K562 (cell line): ENCODE results near the gene GRIPAP1. TPM values are rescaled to one million over a fixed set of nuclear protein-coding genes. Genes with fewer than 3 reads are reported as not detected.

Source experiments
- ATAC-seq: fragments of 200-7000 bp; cut with Tn5 transposase; 3 replicates; pipeline ENCODE4 v1.9.1; 2020; ENCODE audit warnings: moderate library complexity
- BruUV-seq: library from RNA; stranded (reverse); fragments of 400-500 nt; replicated peaks from 2 replicates; lab custom pipeline; 2021; lab: Mats Ljungman, UMichigan
- CTCF ChIA-PET: fragments of 300-600 bp; formaldehyde crosslinking; extraction: SDS; loops from one replicate; lab custom pipeline; 2021; ENCODE audit warnings: low intra/inter-chr PET ratio; lab: Yijun Ruan, JAX
- POLR2A ChIA-PET: fragments of 300-600, 350-650 bp; sonication (Branson Sonifier 250); formaldehyde crosslinking; extraction: SDS; loops from one replicate; lab custom pipeline; 2021; ENCODE audit warnings: antibody characterized with exemption, inconsistent platforms; lab: Yijun Ruan, JAX
- DNase-seq, 4 experiments: peaks; one replicate each; pipeline versions ENCODE4 v3.0.0 to v3.0.0-alpha.2; 2011 to 2018; ENCODE audit warnings: low spot score in 3 of 4, mixed read lengths in 3 of 4; ENCODE audit errors: extremely low read depth in 1 of 4
- FAIRE-seq: peaks from 2 replicates; lab custom pipeline; 2011; peaks lifted over from hg19 to GRCh38; lab: Jason Lieb, UNC
- H2AFZ ChIP-seq: 2 replicates; pipeline ENCODE4 v1.6.0; 2011; ENCODE audit warnings: low read depth, low read length, control low read depth, inconsistent platforms
- H3K27ac ChIP-seq: fragments of 200-600 bp; 3 replicates; pipeline ENCODE4 v1.8.0; 2011; ENCODE audit warnings: low read depth, mild to moderate bottlenecking, control low read depth, inconsistent platforms, low read length, moderate library complexity, mixed read lengths; ENCODE audit errors: extremely low read depth
- H3K27me3 ChIP-seq, 2 experiments: fragments of 300-600 bp in 1 of 2; 2 replicates in 1 of 2; 3 replicates in 1 of 2; pipeline versions ENCODE4 v1.6.0 to v1.8.0; 2011; ENCODE audit warnings: inconsistent platforms in 2 of 2, low read length in 2 of 2, mild to moderate bottlenecking in 1 of 2, mixed read lengths in 1 of 2, moderate library complexity in 1 of 2; ENCODE audit not compliant: control insufficient read depth in 2 of 2, insufficient read depth in 2 of 2
- H3K36me3 ChIP-seq: fragments of 300-600 bp; 3 replicates; pipeline ENCODE4 v1.8.0; 2011; ENCODE audit warnings: mild to moderate bottlenecking, low read length, inconsistent platforms; ENCODE audit not compliant: control insufficient read depth, insufficient read depth
- H3K4me1 ChIP-seq, 2 experiments: fragments of 200-600 bp in 1 of 2; replicated peaks in 1 of 2; 2 replicates in 1 of 2; 3 replicates in 1 of 2; pipeline versions ENCODE4 v1.5.1 to v1.8.0; 2011; ENCODE audit warnings: inconsistent platforms in 2 of 2, low read length in 2 of 2, mild to moderate bottlenecking in 1 of 2, mixed read lengths in 1 of 2, moderate library complexity in 1 of 2; ENCODE audit not compliant: control insufficient read depth in 2 of 2, insufficient read depth in 2 of 2
- H3K4me2 ChIP-seq: 2 replicates; pipeline ENCODE4 v1.6.1; 2011; ENCODE audit warnings: low read length, control low read depth, inconsistent platforms, mixed read lengths; ENCODE audit not compliant: insufficient read depth
- H3K4me3 ChIP-seq: fragments of 200-600 bp; sonication (generic), shearing (Covaris generic); 2 replicates; pipeline ENCODE4 v1.5.1; 2016; ENCODE audit warnings: control low read depth, inconsistent platforms
- H3K79me2 ChIP-seq: fragments of 200-600 bp; 3 replicates; pipeline ENCODE4 v1.8.0; 2011; ENCODE audit warnings: low read length, inconsistent platforms; ENCODE audit not compliant: control insufficient read depth, insufficient read depth
- H3K9ac ChIP-seq, 2 experiments: 2 replicates each; pipeline versions ENCODE4 v1.6.0 to v1.6.1; 2011; ENCODE audit warnings: low read depth in 2 of 2, low read length in 2 of 2, control low read depth in 1 of 2, inconsistent platforms in 1 of 2, mild to moderate bottlenecking in 1 of 2, mixed read lengths in 1 of 2; ENCODE audit not compliant: insufficient read depth in 1 of 2
- H3K9me1 ChIP-seq: one replicate; pipeline ENCODE4 v1.6.0; 2011; ENCODE audit warnings: inconsistent platforms, mild to moderate bottlenecking, low read length, moderate library complexity; ENCODE audit not compliant: control insufficient read depth, insufficient read depth
- H3K9me3 ChIP-seq: replicated peaks from 2 replicates; pipeline ENCODE4 v1.5.1; 2011; ENCODE audit warnings: low read depth, low read length, inconsistent platforms; ENCODE audit not compliant: control insufficient read depth, insufficient read depth
- H4K20me1 ChIP-seq: replicated peaks from 2 replicates; pipeline ENCODE4 v1.6.1; 2011; ENCODE audit warnings: low read length, inconsistent platforms, mixed read lengths; ENCODE audit not compliant: control insufficient read depth, insufficient read depth
- CTCFL ChIP-seq: IDR thresholded peaks from 2 replicates; pipeline ENCODE4 v1.6.1; 2011; ENCODE audit warnings: borderline replicate concordance, low read depth, mild to moderate bottlenecking, moderate library complexity, low read length; ENCODE audit not compliant: insufficient read depth, poor library complexity, severe bottlenecking
- ESRRA ChIP-seq: fragments of 450-650 bp; IDR thresholded peaks from 2 replicates; pipeline ENCODE4 v1.6.1; 2014; ENCODE audit warnings: low read depth, mild to moderate bottlenecking, moderate library complexity, borderline replicate concordance
- FOXM1 ChIP-seq, 2 experiments: fragments of 450-650 bp in 1 of 2; sonication (generic) in 1 of 2; formaldehyde crosslinking in 1 of 2; IDR thresholded peaks; 2 replicates each; pipeline versions ENCODE4 v1.6.1 to v1.9.0; 2017 to 2022; ENCODE audit warnings: low read depth in 2 of 2, mild to moderate bottlenecking in 2 of 2, missing genetic modification reagents in 1 of 2, moderate library complexity in 1 of 2
- GTF2A2 ChIP-seq: IDR thresholded peaks from 2 replicates; pipeline ENCODE4 v1.6.1; 2016; ENCODE audit warnings: mild to moderate bottlenecking, missing genetic modification characterization, missing compliant biosample characterization
- MCM3 ChIP-seq: fragments of 450-650 bp; IDR thresholded peaks from 2 replicates; pipeline ENCODE4 v1.6.1; 2016
- MECOM ChIP-seq: fragments of 250-450 bp; sonication (Bioruptor Pico); IDR thresholded peaks from 2 replicates; pipeline ENCODE4 v1.8.0; 2022; ENCODE audit warnings: inconsistent platforms
- NONO ChIP-seq, 2 experiments: fragments of 200-400 bp in 1 of 2; fragments of 450-650 bp in 1 of 2; formaldehyde crosslinking in 1 of 2; IDR thresholded peaks; 2 replicates each; pipeline ENCODE4 v1.6.1; 2017; ENCODE audit warnings: low read depth in 2 of 2, mild to moderate bottlenecking in 2 of 2, moderate library complexity in 2 of 2, low read length in 1 of 2
- RHOXF2B ChIP-seq: fragments of 250-450 bp; sonication (Bioruptor Pico); conservative IDR thresholded peaks from 2 replicates; pipeline ENCODE4 v1.5.1; 2021
- TAF7 ChIP-seq: fragments of 450-650 bp; IDR thresholded peaks from 2 replicates; pipeline ENCODE4 v1.6.1; 2016; ENCODE audit warnings: missing genetic modification characterization, missing compliant biosample characterization
- TBP ChIP-seq: optimal IDR thresholded peaks from 2 replicates; pipeline ENCODE3; 2011; ENCODE audit warnings: low read depth, low read length, improper control_type of control experiment
- ZNF512 ChIP-seq: IDR thresholded peaks from 2 replicates; pipeline ENCODE4 v1.6.1; 2016; ENCODE audit warnings: missing genetic modification characterization, missing compliant biosample characterization
- ZNF589 ChIP-seq: fragments of 200-800 bp; sonication (Bioruptor generic); IDR thresholded peaks from 2 replicates; pipeline ENCODE4 v1.6.1; 2016; ENCODE audit warnings: low read depth, missing genetic modification characterization, missing compliant biosample characterization
- WGBS: fragments of 100-300 bp; shearing (Covaris generic); methylation state at CpG from one replicate; pipeline ENCODE4 v1.1.6; 2016; ENCODE audit warnings: low coverage, mixed read lengths; ENCODE audit not compliant: insufficient coverage; ENCODE audit errors: missing lambda C conversion rate; 5-methylcytosine and 5-hydroxymethylcytosine counted together
- in situ Hi-C: fragments of 300-500 bp; cut with MboI; formaldehyde crosslinking; loops from 4 replicates; pipeline ENCODE4 v1.15.0; 2018; ENCODE audit warnings: inconsistent platforms, mixed read lengths
- intact Hi-C: fragments of 100-400 bp; cut with micrococcal nuclease; formaldehyde crosslinking; loops from 2 replicates; pipeline ENCODE4 v1.14.2; 2022
- polyA plus RNA-seq, 8 experiments: library from polyadenylated mRNA; depleted of rRNA in 4 of 8; stranded (reverse) in 5 of 8; unstranded in 3 of 8; fragments of >200 nt; fragmentation: Nextera tagmentation in 2 of 8; fragmentation: Illumina TruSeq in 1 of 8; extraction: Ambion mirVana in 2 of 8; extraction: Trizol in 1 of 8; gene quantifications; 2 replicates each; pipeline versions ENCODE4 v1.2.1 to v1.2.3, GENCODE V29; 2011 to 2014; ENCODE audit warnings: inconsistent platforms in 1 of 8, missing spikeins in 1 of 8
- total RNA-seq, 7 experiments: library from RNA; depleted of rRNA in 6 of 7; stranded (reverse); fragments of >200 nt in 6 of 7; fragmentation: Illumina TruSeq in 2 of 7; extraction: Trizol in 2 of 7; gene quantifications; 2 replicates each; pipeline versions ENCODE4 v1.2.1 to v1.2.3, GENCODE V29; 2011 to 2021; ENCODE audit warnings: low replicate concordance in 1 of 7
- TF ChIP-seq, protein P1 (sequence below): fragments of 250-450 bp; sonication (Bioruptor Pico); IDR thresholded peaks from 2 replicates; pipeline ENCODE4 v1.8.0; 2022; ENCODE audit warnings: moderate library complexity, mild to moderate bottlenecking, inconsistent platforms
- TF ChIP-seq, protein P2 (sequence below): fragments of 250-450 bp; sonication (Bioruptor Pico); IDR thresholded peaks from 2 replicates; pipeline ENCODE4 v1.9.0; 2021; ENCODE audit warnings: mild to moderate bottlenecking

The GRIPAP1 gene
- total and polyA plus RNA-seq, 9 of the 15 experiments (the other 6 are each of a cell fraction or from before 2014, with no cell fraction given): 4.1 to 41.6 (median 24.0) TPM

GRCh38 chrX:48937054-48937907 is 64.8 kb downstream of the GRIPAP1 start:
- CTCF ChIA-PET: interaction anchor here (1.6 kb wide), 1 partner anchor 21 kb away, joined by 4 read pairs; no protein-coding TSS in a partner anchor
- no TSS peak for BruUV-seq
- H3K9me1 ChIP-seq: no peaks in the 10 kb centered on the region
- peaks cover 51 to 61% of the 10 kb centered on the region in 2 experiments for H3K4me1 ChIP-seq
- H2AFZ ChIP-seq: no peak overlapping the region
- H3K79me2 ChIP-seq: peaks cover 74% of the 10 kb centered on the region
- POLR2A ChIA-PET: interaction anchor here (0.7 to 1.1 kb wide), 5 partner anchors 9 to 209 kb away, joined by 3 to 4 read pairs (median 3); no protein-coding TSS in a partner anchor
- WGBS: 1% methylated on average over 8 of the region's 9 CpGs
- peak overlapping the region; percentile 91 for H3K27ac ChIP-seq
- H3K4me2 ChIP-seq: peak overlapping the region; percentile 70
- intact Hi-C loops: loop anchor here (1.0 kb wide), 2 partner anchors 18 to 106 kb away; partner anchors contain the start of genes PIM2 and TFE3
- FAIRE-seq (peak; percentile 78), DNase-seq (peak; percentile 62 to 93 (median 72)), ATAC-seq (peak; percentile 82)
- peak overlapping the region; percentile 70 to 79; a peak in 3 of 4 replicates for H3K9ac ChIP-seq
- H3K36me3 ChIP-seq: peaks cover 68% of the 10 kb centered on the region
- no peak overlapping the region; the same call in 1 of the 2 replicates for H3K4me3 ChIP-seq
- no peaks in the 10 kb centered on the region for H4K20me1 ChIP-seq
- H3K9me3 ChIP-seq: no peaks in the 10 kb centered on the region
- in situ Hi-C loops: no loop called here
- H3K27me3 ChIP-seq: no peaks in the 10 kb centered on the region
- TF ChIP-seq MECOM (CRISPR knock-in tag) (no peak), ZNF589 (CRISPR knock-in tag) (peak; percentile 85; the same call in 1 of the 2 replicates), MCM3 (no peak), TAF7 (no peak), NONO (IDR thresholded peaks at IDR 0.05; ENCODE audit: low read depth in 2 of 2, low read length in 1 of 2) (no peak; a peak in 1 of 4 replicates), TBP (peak; percentile 44), FOXM1 (IDR thresholded peaks at IDR 0.05; ENCODE audit: low read depth) (no peak), FOXM1 (CRISPR knock-in tag; IDR thresholded peaks at IDR 0.05; ENCODE audit: low read depth) (no peak), GTF2A2 (tag) (no peak), ZNF512 (no peak), CTCFL (peak; percentile 30), ESRRA (peak; percentile 96; the same call in 1 of the 2 replicates), RHOXF2B (CRISPR knock-in tag) (no peak)
- TF ChIP-seq, protein P1, sequence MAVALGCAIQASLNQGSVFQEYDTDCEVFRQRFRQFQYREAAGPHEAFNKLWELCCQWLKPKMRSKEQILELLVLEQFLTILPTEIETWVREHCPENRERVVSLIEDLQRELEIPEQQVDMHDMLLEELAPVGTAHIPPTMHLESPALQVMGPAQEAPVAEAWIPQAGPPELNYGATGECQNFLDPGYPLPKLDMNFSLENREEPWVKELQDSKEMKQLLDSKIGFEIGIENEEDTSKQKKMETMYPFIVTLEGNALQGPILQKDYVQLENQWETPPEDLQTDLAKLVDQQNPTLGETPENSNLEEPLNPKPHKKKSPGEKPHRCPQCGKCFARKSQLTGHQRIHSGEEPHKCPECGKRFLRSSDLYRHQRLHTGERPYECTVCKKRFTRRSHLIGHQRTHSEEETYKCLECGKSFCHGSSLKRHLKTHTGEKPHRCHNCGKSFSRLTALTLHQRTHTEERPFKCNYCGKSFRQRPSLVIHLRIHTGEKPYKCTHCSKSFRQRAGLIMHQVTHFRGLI (CRISPR knock-in tag): no peak; the same call in 1 of the 2 replicates
- TF ChIP-seq, protein P2, sequence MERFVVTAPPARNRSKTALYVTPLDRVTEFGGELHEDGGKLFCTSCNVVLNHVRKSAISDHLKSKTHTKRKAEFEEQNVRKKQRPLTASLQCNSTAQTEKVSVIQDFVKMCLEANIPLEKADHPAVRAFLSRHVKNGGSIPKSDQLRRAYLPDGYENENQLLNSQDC (CRISPR knock-in tag): no peak
